K562 (cell line): ENCODE data around the gene CCDC172. TPM values are rescaled to one million over a fixed set of nuclear protein-coding genes. Genes with fewer than 3 reads are reported as not detected.

Source experiments
- ATAC-seq: fragments of 200-7000 bp; cut with Tn5 transposase; 3 replicates; pipeline ENCODE4 v1.9.1; 2020; ENCODE audit warnings: moderate library complexity
- BruUV-seq: library from RNA; stranded (reverse); fragments of 400-500 nt; replicated peaks from 2 replicates; lab custom pipeline; 2021; lab: Mats Ljungman, UMichigan
- CTCF ChIA-PET: fragments of 300-600 bp; formaldehyde crosslinking; extraction: SDS; loops from one replicate; lab custom pipeline; 2021; ENCODE audit warnings: low intra/inter-chr PET ratio; lab: Yijun Ruan, JAX
- POLR2A ChIA-PET: fragments of 300-600, 350-650 bp; sonication (Branson Sonifier 250); formaldehyde crosslinking; extraction: SDS; loops from one replicate; lab custom pipeline; 2021; ENCODE audit warnings: antibody characterized with exemption, inconsistent platforms; lab: Yijun Ruan, JAX
- DNase-seq, 4 experiments: peaks; one replicate each; pipeline versions ENCODE4 v3.0.0 to v3.0.0-alpha.2; 2011 to 2018; ENCODE audit warnings: low spot score in 3 of 4, mixed read lengths in 3 of 4; ENCODE audit errors: extremely low read depth in 1 of 4
- FAIRE-seq: peaks from 2 replicates; lab custom pipeline; 2011; peaks lifted over from hg19 to GRCh38; lab: Jason Lieb, UNC
- H2AFZ ChIP-seq: 2 replicates; pipeline ENCODE4 v1.6.0; 2011; ENCODE audit warnings: low read depth, low read length, control low read depth, inconsistent platforms
- H3K27ac ChIP-seq: fragments of 200-600 bp; 3 replicates; pipeline ENCODE4 v1.8.0; 2011; ENCODE audit warnings: low read depth, mild to moderate bottlenecking, control low read depth, inconsistent platforms, low read length, moderate library complexity, mixed read lengths; ENCODE audit errors: extremely low read depth
- H3K27me3 ChIP-seq, 2 experiments: fragments of 300-600 bp in 1 of 2; 2 replicates in 1 of 2; 3 replicates in 1 of 2; pipeline versions ENCODE4 v1.6.0 to v1.8.0; 2011; ENCODE audit warnings: inconsistent platforms in 2 of 2, low read length in 2 of 2, mild to moderate bottlenecking in 1 of 2, mixed read lengths in 1 of 2, moderate library complexity in 1 of 2; ENCODE audit not compliant: control insufficient read depth in 2 of 2, insufficient read depth in 2 of 2
- H3K36me3 ChIP-seq: fragments of 300-600 bp; 3 replicates; pipeline ENCODE4 v1.8.0; 2011; ENCODE audit warnings: mild to moderate bottlenecking, low read length, inconsistent platforms; ENCODE audit not compliant: control insufficient read depth, insufficient read depth
- H3K4me1 ChIP-seq, 2 experiments: fragments of 200-600 bp in 1 of 2; replicated peaks in 1 of 2; 2 replicates in 1 of 2; 3 replicates in 1 of 2; pipeline versions ENCODE4 v1.5.1 to v1.8.0; 2011; ENCODE audit warnings: inconsistent platforms in 2 of 2, low read length in 2 of 2, mild to moderate bottlenecking in 1 of 2, mixed read lengths in 1 of 2, moderate library complexity in 1 of 2; ENCODE audit not compliant: control insufficient read depth in 2 of 2, insufficient read depth in 2 of 2
- H3K4me2 ChIP-seq: 2 replicates; pipeline ENCODE4 v1.6.1; 2011; ENCODE audit warnings: low read length, control low read depth, inconsistent platforms, mixed read lengths; ENCODE audit not compliant: insufficient read depth
- H3K4me3 ChIP-seq: fragments of 200-600 bp; sonication (generic), shearing (Covaris generic); 2 replicates; pipeline ENCODE4 v1.5.1; 2016; ENCODE audit warnings: control low read depth, inconsistent platforms
- H3K79me2 ChIP-seq: fragments of 200-600 bp; 3 replicates; pipeline ENCODE4 v1.8.0; 2011; ENCODE audit warnings: low read length, inconsistent platforms; ENCODE audit not compliant: control insufficient read depth, insufficient read depth
- H3K9ac ChIP-seq, 2 experiments: 2 replicates each; pipeline versions ENCODE4 v1.6.0 to v1.6.1; 2011; ENCODE audit warnings: low read depth in 2 of 2, low read length in 2 of 2, control low read depth in 1 of 2, inconsistent platforms in 1 of 2, mild to moderate bottlenecking in 1 of 2, mixed read lengths in 1 of 2; ENCODE audit not compliant: insufficient read depth in 1 of 2
- H3K9me1 ChIP-seq: one replicate; pipeline ENCODE4 v1.6.0; 2011; ENCODE audit warnings: inconsistent platforms, mild to moderate bottlenecking, low read length, moderate library complexity; ENCODE audit not compliant: control insufficient read depth, insufficient read depth
- H3K9me3 ChIP-seq: replicated peaks from 2 replicates; pipeline ENCODE4 v1.5.1; 2011; ENCODE audit warnings: low read depth, low read length, inconsistent platforms; ENCODE audit not compliant: control insufficient read depth, insufficient read depth
- H4K20me1 ChIP-seq: replicated peaks from 2 replicates; pipeline ENCODE4 v1.6.1; 2011; ENCODE audit warnings: low read length, inconsistent platforms, mixed read lengths; ENCODE audit not compliant: control insufficient read depth, insufficient read depth
- BCOR ChIP-seq: fragments of 450-650 bp; IDR thresholded peaks from 2 replicates; pipeline ENCODE4 v1.6.1; 2016
- DNMT1 ChIP-seq: fragments of 450-650 bp; IDR thresholded peaks from 2 replicates; pipeline ENCODE4 v1.6.1; 2016; ENCODE audit warnings: antibody characterized with exemption, mild to moderate bottlenecking
- HDAC1 ChIP-seq, 2 experiments: fragments of 450-650 bp; IDR thresholded peaks; 2 replicates each; pipeline ENCODE4 v1.6.1; 2016 to 2017; ENCODE audit warnings: inconsistent platforms in 1 of 2, mild to moderate bottlenecking in 1 of 2, moderate library complexity in 1 of 2
- LCOR ChIP-seq: sonication (generic); formaldehyde crosslinking; IDR thresholded peaks from 2 replicates; pipeline ENCODE4 v1.8.0; 2022; ENCODE audit warnings: mild to moderate bottlenecking, missing genetic modification reagents
- U2AF2 ChIP-seq: fragments of 200-400 bp; formaldehyde crosslinking; optimal IDR thresholded peaks from 2 replicates; pipeline ENCODE3; 2017; ENCODE audit warnings: low read depth, mild to moderate bottlenecking, low read length
- ZFP30 ChIP-seq: fragments of 250-450 bp; sonication (Bioruptor Pico); IDR thresholded peaks from 2 replicates; pipeline ENCODE4 v1.8.0; 2022; ENCODE audit warnings: moderate library complexity, mild to moderate bottlenecking, inconsistent platforms, borderline replicate concordance
- ZNF174 ChIP-seq: fragments of 250-450 bp; sonication (Bioruptor Pico); IDR thresholded peaks from 2 replicates; pipeline ENCODE4 v1.4.0; 2020; ENCODE audit warnings: mild to moderate bottlenecking
- WGBS: fragments of 100-300 bp; shearing (Covaris generic); methylation state at CpG from one replicate; pipeline ENCODE4 v1.1.6; 2016; ENCODE audit warnings: low coverage, mixed read lengths; ENCODE audit not compliant: insufficient coverage; ENCODE audit errors: missing lambda C conversion rate; 5-methylcytosine and 5-hydroxymethylcytosine counted together
- in situ Hi-C: fragments of 300-500 bp; cut with MboI; formaldehyde crosslinking; loops from 4 replicates; pipeline ENCODE4 v1.15.0; 2018; ENCODE audit warnings: inconsistent platforms, mixed read lengths
- intact Hi-C: fragments of 100-400 bp; cut with micrococcal nuclease; formaldehyde crosslinking; loops from 2 replicates; pipeline ENCODE4 v1.14.2; 2022
- polyA plus RNA-seq, 8 experiments: library from polyadenylated mRNA; depleted of rRNA in 4 of 8; stranded (reverse) in 5 of 8; unstranded in 3 of 8; fragments of >200 nt; fragmentation: Nextera tagmentation in 2 of 8; fragmentation: Illumina TruSeq in 1 of 8; extraction: Ambion mirVana in 2 of 8; extraction: Trizol in 1 of 8; gene quantifications; 2 replicates each; pipeline versions ENCODE4 v1.2.1 to v1.2.3, GENCODE V29; 2011 to 2014; ENCODE audit warnings: inconsistent platforms in 1 of 8, missing spikeins in 1 of 8
- total RNA-seq, 7 experiments: library from RNA; depleted of rRNA in 6 of 7; stranded (reverse); fragments of >200 nt in 6 of 7; fragmentation: Illumina TruSeq in 2 of 7; extraction: Trizol in 2 of 7; gene quantifications; 2 replicates each; pipeline versions ENCODE4 v1.2.1 to v1.2.3, GENCODE V29; 2011 to 2021; ENCODE audit warnings: low replicate concordance in 1 of 7
- TF ChIP-seq, protein P1 (sequence below): fragments of 250-450 bp; sonication (Bioruptor Pico); IDR thresholded peaks from 2 replicates; pipeline ENCODE4 v1.4.0; 2020
- TF ChIP-seq, protein P2 (sequence below): sonication (generic); formaldehyde crosslinking; IDR thresholded peaks from 2 replicates; pipeline ENCODE4 v1.8.1; 2023; ENCODE audit warnings: mild to moderate bottlenecking, missing genetic modification reagents
- TF ChIP-seq, protein P3 (sequence below): fragments of 250-450 bp; sonication (Bioruptor Pico); IDR thresholded peaks from 2 replicates; pipeline ENCODE4 v1.4.0; 2020; ENCODE audit warnings: mild to moderate bottlenecking, moderate library complexity, borderline replicate concordance
- TF ChIP-seq, protein P4 (sequence below): fragments of 250-450 bp; sonication (Bioruptor Pico); IDR thresholded peaks from 2 replicates; pipeline ENCODE4 v1.8.0; 2022; ENCODE audit warnings: moderate library complexity, mild to moderate bottlenecking, inconsistent platforms

Gene CCDC172
- total and polyA plus RNA-seq, 9 of the 15 experiments (the other 6 are each of a cell fraction or from before 2014, with no cell fraction given): not detected

DNA sequence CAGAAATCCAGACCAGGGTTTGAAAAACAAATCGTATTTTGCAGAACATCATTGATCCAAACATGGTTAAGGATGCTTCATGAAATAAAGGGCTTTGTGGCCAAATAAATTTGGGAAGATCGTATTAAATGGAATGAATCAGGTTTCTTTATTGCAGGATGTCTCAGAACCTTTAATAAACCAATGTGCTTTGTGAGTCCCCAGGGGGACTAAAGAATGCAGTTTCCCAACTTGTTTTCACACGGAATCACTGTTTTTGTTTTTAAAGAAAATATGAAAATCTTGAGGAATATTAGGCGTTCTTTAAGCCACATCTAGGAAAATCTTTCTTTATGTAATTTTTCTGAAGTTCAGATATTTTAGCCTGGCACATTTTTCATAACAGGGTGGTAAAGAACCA, 16.8 kb upstream of the CCDC172 start (continued):
- TF ChIP-seq, protein P1, sequence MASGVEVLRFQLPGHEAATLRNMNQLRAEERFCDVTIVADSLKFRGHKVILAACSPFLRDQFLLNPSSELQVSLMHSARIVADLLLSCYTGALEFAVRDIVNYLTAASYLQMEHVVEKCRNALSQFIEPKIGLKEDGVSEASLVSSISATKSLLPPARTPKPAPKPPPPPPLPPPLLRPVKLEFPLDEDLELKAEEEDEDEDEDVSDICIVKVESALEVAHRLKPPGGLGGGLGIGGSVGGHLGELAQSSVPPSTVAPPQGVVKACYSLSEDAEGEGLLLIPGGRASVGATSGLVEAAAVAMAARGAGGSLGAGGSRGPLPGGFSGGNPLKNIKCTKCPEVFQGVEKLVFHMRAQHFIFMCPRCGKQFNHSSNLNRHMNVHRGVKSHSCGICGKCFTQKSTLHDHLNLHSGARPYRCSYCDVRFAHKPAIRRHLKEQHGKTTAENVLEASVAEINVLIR (CRISPR knock-in tag): no peak
- TF ChIP-seq ZFP30 (no peak), U2AF2 (no peak), HDAC1 (IDR thresholded peaks at IDR 0.05) (no peak)

DNA sequence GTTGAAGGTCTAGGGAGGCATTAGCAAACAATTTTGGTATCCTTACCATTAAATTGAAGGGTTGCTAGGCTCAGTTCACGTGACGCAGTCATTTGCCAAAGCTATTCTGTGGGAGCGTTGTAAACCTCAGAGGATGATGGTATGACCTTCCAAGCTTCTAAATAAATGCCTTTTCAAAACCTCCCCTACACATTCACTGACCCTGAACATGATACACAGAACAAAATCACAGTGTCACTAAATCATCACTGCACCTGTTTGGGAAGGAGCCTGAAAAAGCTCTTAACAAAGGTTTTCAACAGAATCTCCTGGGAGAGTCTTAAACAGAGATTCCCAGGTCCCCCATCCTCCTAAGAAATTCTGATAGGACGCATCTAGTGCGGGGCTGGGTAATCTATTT, 13.2 kb upstream of the CCDC172 start:
- DNase-seq (no peak), FAIRE-seq (no peak), ATAC-seq (no peak)
- Histone ChIP-seq H3K27me3 (no peaks in the 10 kb centered on the region), H3K9me3 (no peaks in the 10 kb centered on the region), H4K20me1 (no peaks in the 10 kb centered on the region), H3K4me3 (no peak overlapping the region), H3K27ac (no peak overlapping the region), H3K4me1 (no peaks in the 10 kb centered on the region), H3K79me2 (no peaks in the 10 kb centered on the region), H3K9me1 (no peaks in the 10 kb centered on the region), H3K9ac (no peak overlapping the region), H3K36me3 (no peaks in the 10 kb centered on the region), H3K4me2 (no peak overlapping the region), H2AFZ (no peak overlapping the region)
- POLR2A ChIA-PET: no interaction called here
- intact Hi-C loops (no loop called here), in situ Hi-C loops (no loop called here)
- TF ChIP-seq DNMT1: no peak
- no peak for TF ChIP-seq ZNF174
- TF ChIP-seq LCOR (CRISPR knock-in tag): no peak
- TF ChIP-seq, protein P2, sequence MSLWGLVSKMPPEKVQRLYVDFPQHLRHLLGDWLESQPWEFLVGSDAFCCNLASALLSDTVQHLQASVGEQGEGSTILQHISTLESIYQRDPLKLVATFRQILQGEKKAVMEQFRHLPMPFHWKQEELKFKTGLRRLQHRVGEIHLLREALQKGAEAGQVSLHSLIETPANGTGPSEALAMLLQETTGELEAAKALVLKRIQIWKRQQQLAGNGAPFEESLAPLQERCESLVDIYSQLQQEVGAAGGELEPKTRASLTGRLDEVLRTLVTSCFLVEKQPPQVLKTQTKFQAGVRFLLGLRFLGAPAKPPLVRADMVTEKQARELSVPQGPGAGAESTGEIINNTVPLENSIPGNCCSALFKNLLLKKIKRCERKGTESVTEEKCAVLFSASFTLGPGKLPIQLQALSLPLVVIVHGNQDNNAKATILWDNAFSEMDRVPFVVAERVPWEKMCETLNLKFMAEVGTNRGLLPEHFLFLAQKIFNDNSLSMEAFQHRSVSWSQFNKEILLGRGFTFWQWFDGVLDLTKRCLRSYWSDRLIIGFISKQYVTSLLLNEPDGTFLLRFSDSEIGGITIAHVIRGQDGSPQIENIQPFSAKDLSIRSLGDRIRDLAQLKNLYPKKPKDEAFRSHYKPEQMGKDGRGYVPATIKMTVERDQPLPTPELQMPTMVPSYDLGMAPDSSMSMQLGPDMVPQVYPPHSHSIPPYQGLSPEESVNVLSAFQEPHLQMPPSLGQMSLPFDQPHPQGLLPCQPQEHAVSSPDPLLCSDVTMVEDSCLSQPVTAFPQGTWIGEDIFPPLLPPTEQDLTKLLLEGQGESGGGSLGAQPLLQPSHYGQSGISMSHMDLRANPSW (CRISPR knock-in tag): no peak
- no peak for TF ChIP-seq BCOR
- TF ChIP-seq, protein P3, sequence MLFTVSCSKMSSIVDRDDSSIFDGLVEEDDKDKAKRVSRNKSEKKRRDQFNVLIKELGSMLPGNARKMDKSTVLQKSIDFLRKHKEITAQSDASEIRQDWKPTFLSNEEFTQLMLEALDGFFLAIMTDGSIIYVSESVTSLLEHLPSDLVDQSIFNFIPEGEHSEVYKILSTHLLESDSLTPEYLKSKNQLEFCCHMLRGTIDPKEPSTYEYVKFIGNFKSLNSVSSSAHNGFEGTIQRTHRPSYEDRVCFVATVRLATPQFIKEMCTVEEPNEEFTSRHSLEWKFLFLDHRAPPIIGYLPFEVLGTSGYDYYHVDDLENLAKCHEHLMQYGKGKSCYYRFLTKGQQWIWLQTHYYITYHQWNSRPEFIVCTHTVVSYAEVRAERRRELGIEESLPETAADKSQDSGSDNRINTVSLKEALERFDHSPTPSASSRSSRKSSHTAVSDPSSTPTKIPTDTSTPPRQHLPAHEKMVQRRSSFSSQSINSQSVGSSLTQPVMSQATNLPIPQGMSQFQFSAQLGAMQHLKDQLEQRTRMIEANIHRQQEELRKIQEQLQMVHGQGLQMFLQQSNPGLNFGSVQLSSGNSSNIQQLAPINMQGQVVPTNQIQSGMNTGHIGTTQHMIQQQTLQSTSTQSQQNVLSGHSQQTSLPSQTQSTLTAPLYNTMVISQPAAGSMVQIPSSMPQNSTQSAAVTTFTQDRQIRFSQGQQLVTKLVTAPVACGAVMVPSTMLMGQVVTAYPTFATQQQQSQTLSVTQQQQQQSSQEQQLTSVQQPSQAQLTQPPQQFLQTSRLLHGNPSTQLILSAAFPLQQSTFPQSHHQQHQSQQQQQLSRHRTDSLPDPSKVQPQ (CRISPR knock-in tag): no peak
- TF ChIP-seq, protein P4, sequence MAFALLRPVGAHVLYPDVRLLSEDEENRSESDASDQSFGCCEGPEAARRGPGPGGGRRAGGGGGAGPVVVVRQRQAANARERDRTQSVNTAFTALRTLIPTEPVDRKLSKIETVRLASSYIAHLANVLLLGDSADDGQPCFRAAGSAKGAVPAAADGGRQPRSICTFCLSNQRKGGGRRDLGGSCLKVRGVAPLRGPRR (CRISPR knock-in tag): no peak
- CTCF ChIA-PET: no interaction called here
- WGBS: 0% methylated on average over 5 of the region's 5 CpGs
- no TSS peak for BruUV-seq
